HepG2 (cell line): Measurements from ENCODE around the gene AMDHD1. TPM values are rescaled to one million over a fixed set of nuclear protein-coding genes. Genes with fewer than 3 reads are reported as not detected.

Source experiments
- FOXP4 ChIP-seq: sonication (generic); formaldehyde crosslinking; IDR thresholded peaks from 2 replicates; pipeline ENCODE4 v1.4.0; 2020; ENCODE audit warnings: missing genetic modification reagents
- MXD4 ChIP-seq: IDR thresholded peaks from 2 replicates; pipeline ENCODE4 v1.6.1; 2016; ENCODE audit warnings: mild to moderate bottlenecking, missing biosample characterization, missing genetic modification reagents
- NPAS2 ChIP-seq: sonication (generic); formaldehyde crosslinking; IDR thresholded peaks from 2 replicates; pipeline ENCODE4 v1.8.0; 2022; ENCODE audit warnings: mild to moderate bottlenecking, missing genetic modification reagents, borderline replicate concordance
- SRSF4 ChIP-seq: fragments of 200-400 bp; formaldehyde crosslinking; IDR thresholded peaks from one replicate; pipeline ENCODE4 v1.6.1; 2018; ENCODE audit warnings: mild to moderate bottlenecking, low read depth, low read length, moderate library complexity; ENCODE audit not compliant: poor library complexity, severe bottlenecking
- ZBTB2 ChIP-seq: sonication (generic); formaldehyde crosslinking; IDR thresholded peaks from 2 replicates; pipeline ENCODE4 v1.8.0; 2022; ENCODE audit warnings: low read depth, missing genetic modification reagents
- ZBTB3 ChIP-seq: sonication (generic); formaldehyde crosslinking; IDR thresholded peaks from 2 replicates; pipeline ENCODE4 v1.4.0; 2020; ENCODE audit warnings: low read depth, mild to moderate bottlenecking, moderate library complexity, missing genetic modification reagents, borderline replicate concordance
- ZNF12 ChIP-seq: sonication (generic); formaldehyde crosslinking; IDR thresholded peaks from 2 replicates; pipeline ENCODE4 v1.5.0; 2020; ENCODE audit warnings: missing genetic modification reagents
- ZNF121 ChIP-seq: sonication (generic); formaldehyde crosslinking; IDR thresholded peaks from 2 replicates; pipeline ENCODE4 v1.5.0; 2020; ENCODE audit warnings: mild to moderate bottlenecking, missing genetic modification reagents
- ZNF407 ChIP-seq: sonication (generic); formaldehyde crosslinking; IDR thresholded peaks from one replicate; pipeline ENCODE4 v1.5.1; 2020; ENCODE audit warnings: mild to moderate bottlenecking, missing genetic modification reagents; ENCODE audit errors: not compliant biosample characterization
- ZNF431 ChIP-seq: sonication (generic); formaldehyde crosslinking; IDR thresholded peaks from 2 replicates; pipeline ENCODE4 v1.9.0; 2022; ENCODE audit warnings: missing genetic modification reagents, low read depth, mild to moderate bottlenecking, borderline replicate concordance
- ZZZ3 ChIP-seq: sonication (generic); formaldehyde crosslinking; IDR thresholded peaks from 2 replicates; pipeline ENCODE4 v1.4.0; 2020; ENCODE audit warnings: missing genetic modification reagents, mild to moderate bottlenecking, borderline replicate concordance
- polyA plus RNA-seq, 8 experiments: library from polyadenylated mRNA; depleted of rRNA in 3 of 8; stranded (reverse) in 7 of 8; unstranded in 1 of 8; fragments of >200 nt; fragmentation: Illumina TruSeq in 4 of 8; extraction: Trizol in 4 of 8; gene quantifications; 2 replicates each; pipeline versions ENCODE4 v1.2.1 to v1.2.3, GENCODE V29; 2011 to 2016; ENCODE audit warnings: low read depth in 4 of 8, missing spikeins in 1 of 8, mixed read lengths in 1 of 8; ENCODE audit not compliant: insufficient read depth in 1 of 8
- total RNA-seq, 5 experiments: library from RNA; depleted of rRNA; stranded (reverse); fragments of >200 nt; fragmentation: Illumina TruSeq; extraction: Trizol; gene quantifications; 2 replicates each; pipeline ENCODE4 v1.2.3, GENCODE V29; 2016; ENCODE audit warnings: low read depth in 1 of 5
- TF ChIP-seq, protein P1 (sequence below): IDR thresholded peaks from 2 replicates; pipeline ENCODE4 v1.4.0; 2020; ENCODE audit warnings: mild to moderate bottlenecking, missing genetic modification reagents

AMDHD1 gene
- total and polyA plus RNA-seq, 2 of the 13 experiments (the other 11 are each of a cell fraction or from before 2014, with no cell fraction given) = 6.5 to 29.6 TPM

- peak; percentile 100 for TF ChIP-seq FOXP4 (CRISPR knock-in tag)
- peak; percentile 86 for TF ChIP-seq ZNF431 (CRISPR knock-in tag)
- no peak for TF ChIP-seq NPAS2
- TF ChIP-seq, protein P1, sequence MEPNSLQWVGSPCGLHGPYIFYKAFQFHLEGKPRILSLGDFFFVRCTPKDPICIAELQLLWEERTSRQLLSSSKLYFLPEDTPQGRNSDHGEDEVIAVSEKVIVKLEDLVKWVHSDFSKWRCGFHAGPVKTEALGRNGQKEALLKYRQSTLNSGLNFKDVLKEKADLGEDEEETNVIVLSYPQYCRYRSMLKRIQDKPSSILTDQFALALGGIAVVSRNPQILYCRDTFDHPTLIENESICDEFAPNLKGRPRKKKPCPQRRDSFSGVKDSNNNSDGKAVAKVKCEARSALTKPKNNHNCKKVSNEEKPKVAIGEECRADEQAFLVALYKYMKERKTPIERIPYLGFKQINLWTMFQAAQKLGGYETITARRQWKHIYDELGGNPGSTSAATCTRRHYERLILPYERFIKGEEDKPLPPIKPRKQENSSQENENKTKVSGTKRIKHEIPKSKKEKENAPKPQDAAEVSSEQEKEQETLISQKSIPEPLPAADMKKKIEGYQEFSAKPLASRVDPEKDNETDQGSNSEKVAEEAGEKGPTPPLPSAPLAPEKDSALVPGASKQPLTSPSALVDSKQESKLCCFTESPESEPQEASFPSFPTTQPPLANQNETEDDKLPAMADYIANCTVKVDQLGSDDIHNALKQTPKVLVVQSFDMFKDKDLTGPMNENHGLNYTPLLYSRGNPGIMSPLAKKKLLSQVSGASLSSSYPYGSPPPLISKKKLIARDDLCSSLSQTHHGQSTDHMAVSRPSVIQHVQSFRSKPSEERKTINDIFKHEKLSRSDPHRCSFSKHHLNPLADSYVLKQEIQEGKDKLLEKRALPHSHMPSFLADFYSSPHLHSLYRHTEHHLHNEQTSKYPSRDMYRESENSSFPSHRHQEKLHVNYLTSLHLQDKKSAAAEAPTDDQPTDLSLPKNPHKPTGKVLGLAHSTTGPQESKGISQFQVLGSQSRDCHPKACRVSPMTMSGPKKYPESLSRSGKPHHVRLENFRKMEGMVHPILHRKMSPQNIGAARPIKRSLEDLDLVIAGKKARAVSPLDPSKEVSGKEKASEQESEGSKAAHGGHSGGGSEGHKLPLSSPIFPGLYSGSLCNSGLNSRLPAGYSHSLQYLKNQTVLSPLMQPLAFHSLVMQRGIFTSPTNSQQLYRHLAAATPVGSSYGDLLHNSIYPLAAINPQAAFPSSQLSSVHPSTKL = peak; percentile 99
- TF ChIP-seq MXD4 (CRISPR knock-in tag) = peak; percentile 56; the same call in 1 of the 2 replicates
- TF ChIP-seq ZNF407 (CRISPR knock-in tag) = no peak
- peak; percentile 94; the same call in 1 of the 2 replicates for TF ChIP-seq ZBTB3 (CRISPR knock-in tag)
- no peak for TF ChIP-seq ZZZ3
- TF ChIP-seq ZBTB2 (CRISPR knock-in tag) = 0 out of 2 replicates have a peak, but pooled peaks have one; percentile 61
- TF ChIP-seq SRSF4 = no peak
- TF ChIP-seq ZNF121 (CRISPR knock-in tag) = peak; percentile 34; the same call in 1 of the 2 replicates
- peak; percentile 85 for TF ChIP-seq ZNF12
Observed at GRCh38 chr12:95996034-95996658, 53.0 kb downstream of the AMDHD1 start, which contains the start of gene HAL (continued).
